HEK293T (cell line): ENCODE measurements around the gene ITGA3.

Source experiments
- CTCF ChIA-PET: fragments of 350-600 bp; formaldehyde crosslinking; extraction: SDS; loops from one replicate; lab custom pipeline; 2021; ENCODE audit warnings: antibody characterized with exemption, inconsistent platforms; lab: Yijun Ruan, JAX
- POLR2A ChIA-PET: fragments of 350-600 bp; formaldehyde crosslinking; extraction: SDS; loops from one replicate; lab custom pipeline; 2020; ENCODE audit warnings: antibody characterized with exemption, inconsistent platforms; lab: Yijun Ruan, JAX
- DNase-seq: peaks from one replicate; pipeline ENCODE4 v3.0.0; 2012; ENCODE audit warnings: mixed read lengths; ENCODE audit errors: extremely low spot score
- ARNT ChIP-seq: fragments of 450-650 bp; IDR thresholded peaks from 2 replicates; pipeline ENCODE4 v1.6.1; 2017; ENCODE audit warnings: mild to moderate bottlenecking
- BHLHE40 ChIP-seq: fragments of 450-650 bp; IDR thresholded peaks from 2 replicates; pipeline ENCODE4 v1.6.1; 2016; ENCODE audit warnings: mild to moderate bottlenecking, moderate library complexity, borderline replicate concordance
- CTBP1 ChIP-seq: fragments of 450-650 bp; IDR thresholded peaks from 2 replicates; pipeline ENCODE4 v1.6.1; 2016; ENCODE audit warnings: borderline replicate concordance
- ELF4 ChIP-seq: fragments of 450-650 bp; IDR thresholded peaks from 2 replicates; pipeline ENCODE4 v1.6.1; 2017; ENCODE audit warnings: antibody characterized with exemption
- FOXA1 ChIP-seq: fragments of 450-650 bp; IDR thresholded peaks from 2 replicates; pipeline ENCODE4 v1.6.1; 2016; ENCODE audit warnings: mild to moderate bottlenecking
- FOXK2 ChIP-seq: fragments of 450-650 bp; IDR thresholded peaks from 2 replicates; pipeline ENCODE4 v1.6.1; 2016; ENCODE audit warnings: mild to moderate bottlenecking
- FOXM1 ChIP-seq: fragments of 450-650 bp; IDR thresholded peaks from 2 replicates; pipeline ENCODE4 v1.6.1; 2017; ENCODE audit warnings: mild to moderate bottlenecking, borderline replicate concordance
- HDGF ChIP-seq: fragments of 450-650 bp; IDR thresholded peaks from 2 replicates; pipeline ENCODE4 v1.6.1; 2017; ENCODE audit warnings: antibody characterized with exemption, borderline replicate concordance
- L3MBTL2 ChIP-seq: fragments of 450-650 bp; conservative IDR thresholded peaks from 2 replicates; pipeline ENCODE4 v1.6.1; 2016; ENCODE audit warnings: mild to moderate bottlenecking
- LEF1 ChIP-seq: fragments of 450-650 bp; IDR thresholded peaks from 2 replicates; pipeline ENCODE4 v1.6.1; 2017; ENCODE audit warnings: mild to moderate bottlenecking, borderline replicate concordance
- NFRKB ChIP-seq: fragments of 450-650 bp; IDR thresholded peaks from 2 replicates; pipeline ENCODE4 v1.6.1; 2016; ENCODE audit warnings: mild to moderate bottlenecking, moderate library complexity
- PKNOX1 ChIP-seq: fragments of 450-650 bp; IDR thresholded peaks from 2 replicates; pipeline ENCODE4 v1.6.1; 2016
- SP1 ChIP-seq: fragments of 450-650 bp; IDR thresholded peaks from 2 replicates; pipeline ENCODE4 v1.6.1; 2017
- SUZ12 ChIP-seq: fragments of 450-650 bp; IDR thresholded peaks from 2 replicates; pipeline ENCODE4 v1.6.1; 2016; ENCODE audit warnings: mild to moderate bottlenecking
- TARDBP ChIP-seq: fragments of 450-650 bp; IDR thresholded peaks from 2 replicates; pipeline ENCODE4 v1.6.1; 2016
- ZNF384 ChIP-seq: fragments of 450-650 bp; IDR thresholded peaks from 2 replicates; pipeline ENCODE4 v1.6.1; 2016

Gene ITGA3

GRCh38 chr17:50098583-50098982 lies 42.7 kb downstream of the ITGA3 start:
- ChIA-PET POLR2A (interaction anchor here (1.5 to 2.2 kb wide), 2 partner anchors 54 to 62 kb away, joined by 4 to 11 read pairs; no protein-coding TSS in a partner anchor), CTCF (interaction anchor here (1.0 kb wide), 1 partner anchor 11 kb away, joined by 3 read pairs; no protein-coding TSS in a partner anchor)
- DNase-seq = no peak
- TF ChIP-seq ELF4 = no peak
- TF ChIP-seq SUZ12 = no peak
- TF ChIP-seq NFRKB = no peak
- TF ChIP-seq CTBP1 = no peak
- TF ChIP-seq BHLHE40 = no peak
- TF ChIP-seq ZNF384 = no peak
- no peak for TF ChIP-seq FOXA1
- TF ChIP-seq L3MBTL2 = no peak
- TF ChIP-seq PKNOX1 = no peak

GRCh38 chr17:50099003-50099402 lies 43.1 kb downstream of the ITGA3 start:
- POLR2A ChIA-PET = no interaction called here

GRCh38 chr17:50100480-50100883 lies 44.6 kb downstream of the ITGA3 start:
- DNase-seq = no peak
- no peak for TF ChIP-seq L3MBTL2
- TF ChIP-seq ZNF384 = no peak
- no peak for TF ChIP-seq ARNT
- no peak for TF ChIP-seq SUZ12
- TF ChIP-seq ELF4 = no peak
- TF ChIP-seq BHLHE40 = no peak
- TF ChIP-seq CTBP1 = no peak
- no peak for TF ChIP-seq FOXK2
- TF ChIP-seq PKNOX1 = no peak
- no peak for TF ChIP-seq TARDBP
- no peak for TF ChIP-seq NFRKB
- CTCF ChIA-PET = interaction anchor here (1.0 kb wide), 2 partner anchors 14 kb away, joined by 3 to 4 read pairs; no protein-coding TSS in a partner anchor
- POLR2A ChIA-PET = interaction anchor here (0.9 to 1.7 kb wide), 4 partner anchors 11 to 51 kb away, joined by 3 to 6 read pairs (median 4); no protein-coding TSS in a partner anchor

More at GRCh38 chr17:50099003-50099402, 43.1 kb downstream of the ITGA3 start:
- CTCF ChIA-PET = no interaction called here
- DNase-seq = no peak
- no peak for TF ChIP-seq PKNOX1
- no peak for TF ChIP-seq L3MBTL2
- TF ChIP-seq HDGF = no peak
- TF ChIP-seq ARNT = no peak
- no peak for TF ChIP-seq TARDBP
- TF ChIP-seq LEF1 = no peak
- no peak for TF ChIP-seq FOXK2
- no peak for TF ChIP-seq CTBP1
- no peak for TF ChIP-seq SUZ12
- no peak for TF ChIP-seq ZNF384
- TF ChIP-seq FOXA1 = no peak
- no peak for TF ChIP-seq BHLHE40

GRCh38 chr17:50100921-50101345 lies 45.0 kb downstream of the ITGA3 start:
- DNase-seq = no peak
- CTCF ChIA-PET = interaction anchor here (1.0 kb wide), 1 partner anchor 14 kb away, joined by 3 read pairs; no protein-coding TSS in a partner anchor
- POLR2A ChIA-PET = interaction anchor here (0.7 to 1.7 kb wide), 5 partner anchors 10 to 51 kb away, joined by 3 to 6 read pairs (median 3); no protein-coding TSS in a partner anchor
- no peak for TF ChIP-seq ELF4
- no peak for TF ChIP-seq SUZ12
- no peak for TF ChIP-seq NFRKB
- TF ChIP-seq L3MBTL2 = no peak
- TF ChIP-seq FOXA1 = no peak

- CTCF ChIA-PET = interaction anchor here (1.0 kb wide), 1 partner anchor 13 kb away, joined by 3 read pairs; no protein-coding TSS in a partner anchor
- POLR2A ChIA-PET = interaction anchor here (0.7 to 1.7 kb wide), 5 partner anchors 10 to 50 kb away, joined by 3 to 6 read pairs (median 3); no protein-coding TSS in a partner anchor
- no peak for TF ChIP-seq ARNT
- no peak for TF ChIP-seq NFRKB
- TF ChIP-seq SP1 = no peak
- TF ChIP-seq TARDBP = no peak
- no peak for TF ChIP-seq PKNOX1
- TF ChIP-seq FOXM1 = no peak
- TF ChIP-seq FOXK2 = no peak
- no peak for TF ChIP-seq SUZ12
- TF ChIP-seq ZNF384 = no peak
- no peak for TF ChIP-seq HDGF
- DNase-seq = no peak
These were observed 45.6 kb downstream of the ITGA3 start for GRCh38 chr17:50101346-50102163.
